Neural progenitor cell (in vitro differentiated cells): Measurements from ENCODE around the gene SH3PXD2B.

Experiments used
- EZH2 ChIP-seq: fragments of 200-600 bp; sonication (generic); IDR thresholded peaks from 2 replicates; pipeline ENCODE4 v1.6.1; 2017; ENCODE audit warnings: antibody characterized with exemption, mild to moderate bottlenecking, moderate library complexity
- EZH2phosphoT487 ChIP-seq: fragments of 200-600 bp; sonication (generic); IDR thresholded peaks from 2 replicates; pipeline ENCODE4 v1.6.1; 2017; ENCODE audit warnings: antibody characterized with exemption
- TF ChIP-seq, protein P1 (sequence below): fragments of 200-600 bp; sonication (generic); IDR thresholded peaks from 2 replicates; pipeline ENCODE4 v1.5.1; 2017; ENCODE audit warnings: antibody characterized with exemption, mild to moderate bottlenecking

DNA sequence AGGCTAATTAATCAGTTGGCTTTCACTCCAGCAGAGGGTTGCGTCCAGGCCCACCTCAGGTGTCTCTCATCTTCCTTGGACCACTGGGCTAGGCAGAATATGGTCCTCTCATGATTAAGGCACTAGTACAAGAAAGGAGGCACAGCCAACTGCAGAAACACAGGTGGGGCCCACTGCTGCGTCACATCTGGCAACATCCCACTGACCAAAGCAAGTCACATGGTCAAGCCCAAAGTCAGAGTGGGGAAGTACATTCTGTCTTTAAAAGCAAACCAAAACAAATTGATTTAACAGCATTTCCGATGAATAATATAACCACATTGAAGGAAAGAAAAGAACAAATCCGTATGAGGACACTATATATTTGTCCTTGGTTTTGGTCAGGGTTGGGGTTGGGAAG is 142.7 kb downstream of the SH3PXD2B start:
- TF ChIP-seq, protein P1, sequence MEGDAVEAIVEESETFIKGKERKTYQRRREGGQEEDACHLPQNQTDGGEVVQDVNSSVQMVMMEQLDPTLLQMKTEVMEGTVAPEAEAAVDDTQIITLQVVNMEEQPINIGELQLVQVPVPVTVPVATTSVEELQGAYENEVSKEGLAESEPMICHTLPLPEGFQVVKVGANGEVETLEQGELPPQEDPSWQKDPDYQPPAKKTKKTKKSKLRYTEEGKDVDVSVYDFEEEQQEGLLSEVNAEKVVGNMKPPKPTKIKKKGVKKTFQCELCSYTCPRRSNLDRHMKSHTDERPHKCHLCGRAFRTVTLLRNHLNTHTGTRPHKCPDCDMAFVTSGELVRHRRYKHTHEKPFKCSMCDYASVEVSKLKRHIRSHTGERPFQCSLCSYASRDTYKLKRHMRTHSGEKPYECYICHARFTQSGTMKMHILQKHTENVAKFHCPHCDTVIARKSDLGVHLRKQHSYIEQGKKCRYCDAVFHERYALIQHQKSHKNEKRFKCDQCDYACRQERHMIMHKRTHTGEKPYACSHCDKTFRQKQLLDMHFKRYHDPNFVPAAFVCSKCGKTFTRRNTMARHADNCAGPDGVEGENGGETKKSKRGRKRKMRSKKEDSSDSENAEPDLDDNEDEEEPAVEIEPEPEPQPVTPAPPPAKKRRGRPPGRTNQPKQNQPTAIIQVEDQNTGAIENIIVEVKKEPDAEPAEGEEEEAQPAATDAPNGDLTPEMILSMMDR: no peak
- no peak for TF ChIP-seq EZH2
- TF ChIP-seq EZH2phosphoT487: no peak
